ENCODE data around the gene SEC14L2. TPM values are rescaled to one million over a fixed set of nuclear protein-coding genes. Genes with fewer than 3 reads are reported as not detected.

The SEC14L2 gene
- total and polyA plus RNA-seq, 2 experiments from 2014 or later, result 2.5 to 4.2 TPM

GRCh38 chr22:30452861-30453260, 56.0 kb downstream of the SEC14L2 start (continued):
- no peak for TF ChIP-seq REST (IDR thresholded peaks at IDR 0.05; ENCODE audit: unreplicated experiment)

- H3K27ac Mint-ChIP-seq, result no peak overlapping the region
- DNase-seq (ENCODE audit: low spot score), result peak; percentile 48
Measured at GRCh38 chr22:30453731-30454510, 57.1 kb downstream of the SEC14L2 start.

GRCh38 chr22:30455075-30455840, 58.4 kb downstream of the SEC14L2 start:
- DNase-seq (ENCODE audit: low spot score), result no peak
- Histone ChIP-seq H3K4me2 (no peak overlapping the region), H3K9me2 (ENCODE audit: insufficient read depth) (no peaks in the 10 kb centered on the region), H2AFZ (no peak overlapping the region), H3K36me3 (ENCODE audit: insufficient read depth) (no peaks in the 10 kb centered on the region), H4K20me1 (replicated peaks; ENCODE audit: insufficient read depth) (no peaks in the 10 kb centered on the region), H3K4me3 (no peak overlapping the region), H3K27ac (ENCODE audit: low read depth) (no peak overlapping the region), H3K27me3 (ENCODE audit: insufficient read depth) (no peaks in the 10 kb centered on the region), H3K79me2 (replicated peaks; ENCODE audit: insufficient read depth) (no peaks in the 10 kb centered on the region), H3K4me1 (ENCODE audit: insufficient read depth) (no peaks in the 10 kb centered on the region), H3F3A (replicated peaks; ENCODE audit: low read depth) (no peaks in the 10 kb centered on the region)
- Mint-ChIP-seq H3K27ac (no peak overlapping the region), H3K4me1 (no peaks in the 10 kb centered on the region; the same call in 2 of the 3 replicates), H3K27me3 (ENCODE audit: insufficient read depth, low read depth, poor library complexity) (peaks cover 7% of the 10 kb centered on the region), H3K4me3 (no peak overlapping the region), H3K36me3 (ENCODE audit: low read depth) (no peaks in the 10 kb centered on the region), H3K9me3 (no peaks in the 10 kb centered on the region; the same call in 2 of the 3 replicates)
- ATAC-seq, result no peak
- no peak for TF ChIP-seq POLR2AphosphoS5 (IDR thresholded peaks at IDR 0.05; ENCODE audit: low read depth)

More at GRCh38 chr22:30453731-30454510, 57.1 kb downstream of the SEC14L2 start:
- Histone ChIP-seq H3F3A (replicated peaks; ENCODE audit: low read depth) (no peaks in the 10 kb centered on the region), H3K79me2 (replicated peaks; ENCODE audit: insufficient read depth) (no peaks in the 10 kb centered on the region), H3K4me3 (no peak overlapping the region), H4K20me1 (replicated peaks; ENCODE audit: insufficient read depth) (no peaks in the 10 kb centered on the region), H3K4me1 (ENCODE audit: insufficient read depth) (no peaks in the 10 kb centered on the region), H3K4me2 (no peak overlapping the region), H3K27ac (ENCODE audit: low read depth) (no peak overlapping the region), H3K9me2 (ENCODE audit: insufficient read depth) (no peaks in the 10 kb centered on the region), H3K36me3 (ENCODE audit: insufficient read depth) (no peaks in the 10 kb centered on the region), H2AFZ (no peak overlapping the region), H3K27me3 (ENCODE audit: insufficient read depth) (no peaks in the 10 kb centered on the region)
- Mint-ChIP-seq H3K4me3 (no peak overlapping the region), H3K4me1 (no peaks in the 10 kb centered on the region; the same call in 2 of the 3 replicates), H3K9me3 (no peaks in the 10 kb centered on the region; the same call in 2 of the 3 replicates), H3K27me3 (ENCODE audit: insufficient read depth, low read depth, poor library complexity) (peaks cover 7% of the 10 kb centered on the region), H3K36me3 (ENCODE audit: low read depth) (no peaks in the 10 kb centered on the region)
- no peak for TF ChIP-seq NANOG (IDR thresholded peaks at IDR 0.05; ENCODE audit: borderline replicate concordance)
- TF ChIP-seq, protein P1, sequence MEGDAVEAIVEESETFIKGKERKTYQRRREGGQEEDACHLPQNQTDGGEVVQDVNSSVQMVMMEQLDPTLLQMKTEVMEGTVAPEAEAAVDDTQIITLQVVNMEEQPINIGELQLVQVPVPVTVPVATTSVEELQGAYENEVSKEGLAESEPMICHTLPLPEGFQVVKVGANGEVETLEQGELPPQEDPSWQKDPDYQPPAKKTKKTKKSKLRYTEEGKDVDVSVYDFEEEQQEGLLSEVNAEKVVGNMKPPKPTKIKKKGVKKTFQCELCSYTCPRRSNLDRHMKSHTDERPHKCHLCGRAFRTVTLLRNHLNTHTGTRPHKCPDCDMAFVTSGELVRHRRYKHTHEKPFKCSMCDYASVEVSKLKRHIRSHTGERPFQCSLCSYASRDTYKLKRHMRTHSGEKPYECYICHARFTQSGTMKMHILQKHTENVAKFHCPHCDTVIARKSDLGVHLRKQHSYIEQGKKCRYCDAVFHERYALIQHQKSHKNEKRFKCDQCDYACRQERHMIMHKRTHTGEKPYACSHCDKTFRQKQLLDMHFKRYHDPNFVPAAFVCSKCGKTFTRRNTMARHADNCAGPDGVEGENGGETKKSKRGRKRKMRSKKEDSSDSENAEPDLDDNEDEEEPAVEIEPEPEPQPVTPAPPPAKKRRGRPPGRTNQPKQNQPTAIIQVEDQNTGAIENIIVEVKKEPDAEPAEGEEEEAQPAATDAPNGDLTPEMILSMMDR (conservative IDR thresholded peaks at IDR 0.05; ENCODE audit: low read depth in 2 of 2), result peak; percentile 28 to 55; a peak in 3 of 4 replicates
- ATAC-seq, result peak; percentile 62
